CD14-positive monocyte (primary cell): ENCODE measurements around the gene VCAN. TPM values are rescaled to one million over a fixed set of nuclear protein-coding genes. Genes with fewer than 3 reads are reported as not detected.

Source experiments
- DNase-seq, 3 donors: peaks; one replicate each; pipeline ENCODE4 v3.0.0-alpha.2; 2011 to 2022
- H2AFZ ChIP-seq: 2 replicates; pipeline ENCODE4 v1.6.0; 2012; ENCODE audit warnings: mild to moderate bottlenecking, low read depth, low read length, inconsistent platforms; ENCODE audit not compliant: insufficient read depth, poor library complexity, severe bottlenecking
- H3K27ac ChIP-seq, 2 donors: 1 replicate in 1 of 2; 2 replicates in 1 of 2; pipeline ENCODE4 v1.5.1; 2012 to 2013; ENCODE audit warnings: low read length in 2 of 2, control low read depth in 1 of 2, inconsistent platforms in 1 of 2, low read depth in 1 of 2, mild to moderate bottlenecking in 1 of 2
- H3K27me3 ChIP-seq, 2 donors: one replicate each; pipeline versions ENCODE4 v1.6.0 to v1.6.1; 2011 to 2013; ENCODE audit warnings: low read length in 2 of 2; ENCODE audit not compliant: control insufficient read depth in 2 of 2, insufficient read depth in 2 of 2
- H3K36me3 ChIP-seq, 2 donors: replicated peaks in 1 of 2; 1 replicate in 1 of 2; 2 replicates in 1 of 2; pipeline versions ENCODE4 v1.5.1 to v1.6.1; 2012 to 2013; ENCODE audit warnings: low read length in 2 of 2, control low read depth in 1 of 2, inconsistent platforms in 1 of 2, mild to moderate bottlenecking in 1 of 2; ENCODE audit not compliant: insufficient read depth in 2 of 2, control insufficient read depth in 1 of 2
- H3K4me1 ChIP-seq, 2 donors: 1 replicate in 1 of 2; 2 replicates in 1 of 2; pipeline versions ENCODE4 v1.5.1 to v1.6.1; 2012 to 2013; ENCODE audit warnings: low read length in 2 of 2, control low read depth in 1 of 2, inconsistent platforms in 1 of 2, mild to moderate bottlenecking in 1 of 2, moderate library complexity in 1 of 2; ENCODE audit not compliant: insufficient read depth in 2 of 2, control insufficient read depth in 1 of 2
- H3K4me2 ChIP-seq: replicated peaks from 2 replicates; pipeline ENCODE3; 2012; ENCODE audit warnings: low read length, moderate library complexity, mild to moderate bottlenecking; ENCODE audit not compliant: poor library complexity, severe bottlenecking; ENCODE audit errors: extremely low read depth
- H3K4me3 ChIP-seq, 3 experiments: fragments of 200-600 bp in 1 of 3; sonication (generic) in 1 of 3; replicated peaks in 1 of 3; 1 replicate in 2 of 3; 2 replicates in 1 of 3; pipeline ENCODE4 v1.5.1; 2011 to 2013; ENCODE audit warnings: low read length in 3 of 3, mild to moderate bottlenecking in 3 of 3, control low read depth in 2 of 3, low read depth in 2 of 3, inconsistent platforms in 1 of 3, moderate library complexity in 1 of 3
- H3K79me2 ChIP-seq: 2 replicates; pipeline ENCODE4 v1.6.0; 2012; ENCODE audit warnings: mild to moderate bottlenecking, control low read depth, inconsistent platforms, low read length, moderate library complexity; ENCODE audit not compliant: insufficient read depth
- H3K9ac ChIP-seq: 2 replicates; pipeline ENCODE4 v1.6.0; 2017; ENCODE audit warnings: low read length, mild to moderate bottlenecking; ENCODE audit not compliant: insufficient read depth, poor library complexity, severe bottlenecking
- H3K9me3 ChIP-seq, 2 donors: replicated peaks in 1 of 2; 1 replicate in 1 of 2; 2 replicates in 1 of 2; pipeline versions ENCODE4 v1.5.1 to v1.6.1; 2012 to 2013; ENCODE audit warnings: low read length in 2 of 2, control low read depth in 1 of 2; ENCODE audit not compliant: control insufficient read depth in 1 of 2, insufficient read depth in 1 of 2
- H4K20me1 ChIP-seq: 2 replicates; pipeline ENCODE4 v1.6.0; 2012; ENCODE audit warnings: mild to moderate bottlenecking, low read length, control low read depth, moderate library complexity; ENCODE audit not compliant: insufficient read depth
- H3K27ac Mint-ChIP-seq, 7 donors: one replicate each; pipeline ENCODE4 v1.8.0; 2020; ENCODE audit warnings: mild to moderate bottlenecking in 7 of 7, mixed read lengths in 7 of 7, moderate library complexity in 6 of 7, inconsistent platforms in 2 of 7
- H3K27me3 Mint-ChIP-seq, 3 donors: one replicate each; pipeline ENCODE4 v1.8.0; 2021 to 2022; ENCODE audit warnings: low read depth in 3 of 3, mild to moderate bottlenecking in 3 of 3, mixed read lengths in 3 of 3, moderate library complexity in 3 of 3, inconsistent platforms in 1 of 3
- H3K36me3 Mint-ChIP-seq, 2 donors: one replicate each; pipeline ENCODE4 v1.8.0; 2020; ENCODE audit warnings: mixed read lengths in 2 of 2, inconsistent platforms in 1 of 2, mild to moderate bottlenecking in 1 of 2
- H3K4me1 Mint-ChIP-seq: one replicate; pipeline ENCODE4 v1.8.0; 2020; ENCODE audit warnings: mild to moderate bottlenecking, mixed read lengths
- H3K4me3 Mint-ChIP-seq, 2 donors: one replicate each; pipeline ENCODE4 v1.8.0; 2020; ENCODE audit warnings: mild to moderate bottlenecking in 2 of 2, mixed read lengths in 2 of 2, moderate library complexity in 1 of 2
- H3K9me3 Mint-ChIP-seq, 7 donors: one replicate each; pipeline ENCODE4 v1.8.0; 2020 to 2022; ENCODE audit warnings: mixed read lengths in 7 of 7, mild to moderate bottlenecking in 6 of 7, moderate library complexity in 6 of 7, inconsistent platforms in 2 of 7
- CTCF ChIP-seq: fragments of 200-600 bp; IDR thresholded peaks from one replicate; pipeline ENCODE4 v1.8.0; 2022; ENCODE audit warnings: antibody characterized with exemption, mild to moderate bottlenecking
- WGBS: methylation state at CpG from one replicate; pipeline ENCODE4 v1.1.5; 2013; ENCODE audit warnings: missing lambda C conversion rate; ENCODE audit not compliant: insufficient coverage; 5-methylcytosine and 5-hydroxymethylcytosine counted together
- intact Hi-C, 2 donors: fragments of 100-400 bp; cut with micrococcal nuclease; formaldehyde crosslinking; loops; one replicate each; pipeline versions ENCODE4 v1.15.0 to v1.15.1; 2023
- polyA plus RNA-seq, 3 donors: library from polyadenylated mRNA; depleted of rRNA in 1 of 3; unstranded in 2 of 3; stranded (reverse) in 1 of 3; fragments of 300-500 nt in 2 of 3; fragments of >200 nt in 1 of 3; fragmentation: Illumina TruSeq in 2 of 3; gene quantifications; 1 replicate in 2 of 3; 2 replicates in 1 of 3; pipeline ENCODE4 v1.2.3, GENCODE V29; 2012 to 2021

VCAN gene
- polyA plus RNA-seq, 3 donors: 417 to 844 (median 630) TPM

GRCh38 chr5:83549076-83549475, 77.5 kb downstream of the VCAN start:
- Histone ChIP-seq H3K9me3 (no peaks in the 10 kb centered on the region), H3K9ac (no peak overlapping the region), H4K20me1 (peaks cover 100% of the 10 kb centered on the region), H3K4me1 (no peaks in the 10 kb centered on the region), H3K4me2 (no peak overlapping the region), H3K79me2 (peaks cover 14% of the 10 kb centered on the region), H2AFZ (no peak overlapping the region), H3K27ac (no peak overlapping the region), H3K27me3 (no peaks in the 10 kb centered on the region), H3K36me3 (peaks cover 99 to 100% of the 10 kb centered on the region in 2 donors), H3K4me3 (no peak overlapping the region)
- intact Hi-C loops: loop anchor here in 1 of 2 donors (5.0 kb wide), 1 partner anchor 62 kb away; no protein-coding TSS in a partner anchor
- WGBS: 100% methylated on average over 1 of the region's 2 CpGs
- no peak for DNase-seq
- H3K36me3 Mint-ChIP-seq: peaks cover 83 to 95% of the 10 kb centered on the region in 2 donors
- H3K27ac Mint-ChIP-seq: no peak overlapping the region
- peaks cover 0 to 3% (median 0%) of the 10 kb centered on the region in 3 donors for H3K27me3 Mint-ChIP-seq
- H3K4me3 Mint-ChIP-seq: no peak overlapping the region
- H3K4me1 Mint-ChIP-seq: peaks cover 2% of the 10 kb centered on the region
- H3K9me3 Mint-ChIP-seq: no peaks in the 10 kb centered on the region
- TF ChIP-seq CTCF: no peak

DNA sequence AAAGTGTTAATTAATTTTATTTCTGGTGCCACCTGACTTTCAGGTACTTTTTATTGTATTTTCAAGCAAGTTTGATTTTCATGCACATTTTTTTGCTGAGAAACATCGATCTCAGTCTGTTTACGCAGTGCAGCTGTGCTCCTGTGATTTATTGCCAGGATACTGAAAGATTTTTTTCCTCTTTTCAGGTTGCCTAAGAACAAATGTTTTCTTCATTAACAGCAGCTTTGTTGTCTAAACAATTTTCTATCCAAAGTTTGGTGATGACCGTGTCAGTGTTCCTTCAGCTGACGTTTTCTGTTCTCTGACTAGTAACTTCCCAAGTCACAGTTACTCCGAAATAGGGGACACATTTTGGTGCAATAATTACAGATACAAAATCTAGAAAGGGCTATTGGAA, 78.1 kb downstream of the VCAN start:
- no peaks in the 10 kb centered on the region for H3K9me3 ChIP-seq
- peaks cover 99 to 100% of the 10 kb centered on the region in 2 donors for H3K36me3 ChIP-seq
- Mint-ChIP-seq H3K27ac (no peak overlapping the region), H3K4me3 (no peak overlapping the region), H3K27me3 (peaks cover 0 to 3% (median 0%) of the 10 kb centered on the region in 3 donors), H3K4me1 (peaks cover 2% of the 10 kb centered on the region), H3K9me3 (no peaks in the 10 kb centered on the region), H3K36me3 (peaks cover 87 to 98% of the 10 kb centered on the region in 2 donors)
- H3K4me3 ChIP-seq: no peak overlapping the region
- no peak overlapping the region for H2AFZ ChIP-seq
- TF ChIP-seq CTCF: no peak
- intact Hi-C loops: loop anchor here in 1 of 2 donors (5.0 kb wide), 1 partner anchor 62 kb away; no protein-coding TSS in a partner anchor
- H3K79me2 ChIP-seq: peaks cover 14% of the 10 kb centered on the region
- peaks cover 100% of the 10 kb centered on the region for H4K20me1 ChIP-seq
- H3K27me3 ChIP-seq: no peaks in the 10 kb centered on the region
- peak overlapping the region in 1 of 2 donors; percentile 38 for H3K27ac ChIP-seq
- 72% methylated on average over 4 of the region's 5 CpGs for WGBS
- no peak overlapping the region for H3K4me2 ChIP-seq
- H3K4me1 ChIP-seq: no peaks in the 10 kb centered on the region
- no peak overlapping the region for H3K9ac ChIP-seq
- no peak for DNase-seq
